Loucy (cell line): ENCODE measurements around the gene GTF3C1.

Source experiments
- H2AFZ ChIP-seq: fragments of 200-600 bp; sonication (generic); 2 replicates; pipeline ENCODE4 v1.6.0; 2016; ENCODE audit warnings: antibody characterized with exemption, mild to moderate bottlenecking, low read length, moderate library complexity
- H3F3A ChIP-seq: fragments of 200-600 bp; 2 replicates; pipeline ENCODE4 v1.6.0; 2016; ENCODE audit warnings: antibody characterized with exemption, low read depth, mild to moderate bottlenecking
- H3K27me3 ChIP-seq: fragments of 200-600 bp; sonication (generic); 2 replicates; pipeline ENCODE4 v1.6.1; 2014; ENCODE audit warnings: low read length, mild to moderate bottlenecking; ENCODE audit not compliant: insufficient read depth, poor library complexity, severe bottlenecking
- H3K36me3 ChIP-seq: fragments of 200-600 bp; sonication (generic); 2 replicates; pipeline ENCODE4 v1.6.1; 2016; ENCODE audit warnings: low read length; ENCODE audit not compliant: insufficient read depth
- H3K4me1 ChIP-seq: fragments of 200-600 bp; sonication (generic); 2 replicates; pipeline ENCODE4 v1.5.1; 2014; ENCODE audit warnings: low read length, mild to moderate bottlenecking; ENCODE audit not compliant: insufficient read depth, poor library complexity, severe bottlenecking
- H3K4me2 ChIP-seq: fragments of 200-600 bp; sonication (generic); 2 replicates; pipeline ENCODE4 v1.6.0; 2014; ENCODE audit warnings: antibody characterized with exemption, low read length, low read depth, mild to moderate bottlenecking; ENCODE audit not compliant: poor library complexity, severe bottlenecking
- H3K4me3 ChIP-seq: fragments of 200-600 bp; sonication (generic); 2 replicates; pipeline ENCODE4 v1.5.1; 2014; ENCODE audit warnings: low read length, mild to moderate bottlenecking, mixed read lengths; ENCODE audit not compliant: poor library complexity, severe bottlenecking
- H3K79me2 ChIP-seq: fragments of 200-600 bp; sonication (generic); 2 replicates; pipeline ENCODE4 v1.6.1; 2014; ENCODE audit warnings: low read length; ENCODE audit not compliant: insufficient read depth
- H3K9ac ChIP-seq: fragments of 200-600 bp; sonication (generic); 2 replicates; pipeline ENCODE4 v1.6.0; 2014; ENCODE audit warnings: mild to moderate bottlenecking, low read depth, low read length, moderate library complexity; ENCODE audit not compliant: poor library complexity, severe bottlenecking
- H3K9me2 ChIP-seq: fragments of 200-600 bp; sonication (generic); replicated peaks from 2 replicates; pipeline ENCODE4 v1.6.1; 2016; ENCODE audit warnings: low read depth, low read length, mixed read lengths
- H3K9me3 ChIP-seq: fragments of 200-600 bp; sonication (generic); 2 replicates; pipeline ENCODE4 v1.6.1; 2014; ENCODE audit warnings: mild to moderate bottlenecking, antibody characterized with exemption, low read length, low read depth; ENCODE audit not compliant: insufficient read depth
- H4K20me1 ChIP-seq: fragments of 200-600 bp; sonication (generic); 2 replicates; pipeline ENCODE4 v1.6.0; 2014; ENCODE audit warnings: antibody characterized with exemption, low read length, mild to moderate bottlenecking; ENCODE audit not compliant: insufficient read depth, poor library complexity, severe bottlenecking
- EZH2phosphoT487 ChIP-seq: fragments of 200-600 bp; IDR thresholded peaks from 2 replicates; pipeline ENCODE4 v1.6.1; 2018; ENCODE audit warnings: antibody characterized with exemption, mild to moderate bottlenecking, moderate library complexity, borderline replicate concordance
- TF ChIP-seq, protein P1 (sequence below): fragments of 200-600 bp; sonication (generic); conservative IDR thresholded peaks from 2 replicates; pipeline ENCODE4 v1.5.1; 2014; ENCODE audit warnings: mild to moderate bottlenecking, antibody characterized with exemption, low read length

Gene GTF3C1

DNA sequence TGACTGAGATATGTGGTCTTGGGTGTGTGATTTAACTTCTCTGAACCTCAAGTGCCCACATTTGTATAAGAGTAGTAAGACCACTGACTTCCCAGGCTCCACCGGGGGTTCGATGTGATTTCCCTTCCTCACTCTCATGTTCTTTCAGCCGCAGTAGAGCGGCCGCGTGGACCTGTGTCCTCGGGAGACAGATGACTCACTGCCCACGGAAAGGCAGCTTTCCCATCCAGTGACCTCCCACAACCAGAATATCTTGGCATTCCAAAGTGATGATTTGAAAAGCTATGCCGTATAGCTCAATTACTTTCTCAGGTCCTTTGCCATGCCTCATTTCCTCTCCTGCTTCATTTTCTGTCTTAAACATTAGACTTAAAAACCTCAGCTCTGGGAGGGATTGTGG lies 74.2 kb downstream of the GTF3C1 start:
- Histone ChIP-seq H3K4me2 (no peak overlapping the region), H3K27me3 (no peaks in the 10 kb centered on the region), H3K4me1 (no peaks in the 10 kb centered on the region), H3K4me3 (no peak overlapping the region), H3K9ac (no peak overlapping the region), H2AFZ (no peak overlapping the region), H3K9me3 (no peaks in the 10 kb centered on the region), H3K79me2 (no peaks in the 10 kb centered on the region), H4K20me1 (no peaks in the 10 kb centered on the region), H3F3A (no peaks in the 10 kb centered on the region), H3K9me2 (no peaks in the 10 kb centered on the region), H3K36me3 (peaks cover 77% of the 10 kb centered on the region; the same call in 1 of the 2 replicates)
- TF ChIP-seq EZH2phosphoT487 = no peak
- TF ChIP-seq, protein P1, sequence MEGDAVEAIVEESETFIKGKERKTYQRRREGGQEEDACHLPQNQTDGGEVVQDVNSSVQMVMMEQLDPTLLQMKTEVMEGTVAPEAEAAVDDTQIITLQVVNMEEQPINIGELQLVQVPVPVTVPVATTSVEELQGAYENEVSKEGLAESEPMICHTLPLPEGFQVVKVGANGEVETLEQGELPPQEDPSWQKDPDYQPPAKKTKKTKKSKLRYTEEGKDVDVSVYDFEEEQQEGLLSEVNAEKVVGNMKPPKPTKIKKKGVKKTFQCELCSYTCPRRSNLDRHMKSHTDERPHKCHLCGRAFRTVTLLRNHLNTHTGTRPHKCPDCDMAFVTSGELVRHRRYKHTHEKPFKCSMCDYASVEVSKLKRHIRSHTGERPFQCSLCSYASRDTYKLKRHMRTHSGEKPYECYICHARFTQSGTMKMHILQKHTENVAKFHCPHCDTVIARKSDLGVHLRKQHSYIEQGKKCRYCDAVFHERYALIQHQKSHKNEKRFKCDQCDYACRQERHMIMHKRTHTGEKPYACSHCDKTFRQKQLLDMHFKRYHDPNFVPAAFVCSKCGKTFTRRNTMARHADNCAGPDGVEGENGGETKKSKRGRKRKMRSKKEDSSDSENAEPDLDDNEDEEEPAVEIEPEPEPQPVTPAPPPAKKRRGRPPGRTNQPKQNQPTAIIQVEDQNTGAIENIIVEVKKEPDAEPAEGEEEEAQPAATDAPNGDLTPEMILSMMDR = no peak

DNA sequence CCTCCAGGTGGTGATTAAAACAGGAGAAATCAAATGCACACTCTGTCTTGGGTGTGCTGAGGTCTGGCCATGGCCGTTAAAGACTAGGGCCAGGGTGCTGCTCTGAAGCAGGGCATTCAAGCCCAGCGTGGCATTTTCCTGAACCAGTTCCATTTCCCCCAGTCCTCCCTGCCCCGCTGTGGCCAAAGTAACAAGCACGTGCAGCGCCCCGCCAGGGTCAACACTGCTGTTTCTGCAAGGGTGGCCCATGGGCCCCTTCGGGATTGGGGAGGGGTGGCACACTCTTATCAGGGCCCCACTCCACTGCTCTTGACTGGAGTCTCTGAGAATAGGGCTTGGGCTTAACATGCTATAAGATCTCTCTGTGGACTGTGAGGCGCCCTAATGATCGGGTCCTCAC lies 74.8 kb downstream of the GTF3C1 start:
- Histone ChIP-seq H3K4me2 (no peak overlapping the region), H2AFZ (no peak overlapping the region), H3F3A (no peaks in the 10 kb centered on the region), H3K9me2 (no peaks in the 10 kb centered on the region), H3K36me3 (peaks cover 79% of the 10 kb centered on the region; the same call in 1 of the 2 replicates), H4K20me1 (no peaks in the 10 kb centered on the region), H3K4me3 (no peak overlapping the region), H3K79me2 (no peaks in the 10 kb centered on the region), H3K9me3 (no peaks in the 10 kb centered on the region), H3K4me1 (no peaks in the 10 kb centered on the region), H3K27me3 (no peaks in the 10 kb centered on the region), H3K9ac (no peak overlapping the region)
- TF ChIP-seq, protein P1 = no peak
- TF ChIP-seq EZH2phosphoT487 = no peak

DNA sequence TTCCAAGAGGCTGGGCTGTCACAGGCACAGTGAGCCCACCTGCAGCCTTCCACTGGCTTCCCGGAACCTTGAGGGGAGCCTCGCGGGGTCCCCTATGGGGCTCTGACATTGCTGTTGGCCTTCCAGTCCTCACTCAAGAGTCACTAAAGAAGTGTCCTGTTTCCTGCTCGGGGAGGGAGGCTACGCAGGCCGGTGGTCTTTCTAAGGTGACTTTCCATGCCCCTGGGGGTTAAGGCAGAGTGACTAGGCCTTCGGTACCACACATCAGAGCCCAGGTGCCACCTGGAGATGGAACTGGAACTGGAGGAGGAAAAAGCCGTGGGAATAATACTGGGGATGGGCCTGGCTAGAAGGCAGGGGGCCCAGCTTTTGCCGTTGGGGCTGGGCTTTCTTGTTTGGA lies 75.7 kb downstream of the GTF3C1 start:
- Histone ChIP-seq H3K9ac (no peak overlapping the region), H2AFZ (no peak overlapping the region), H3K4me2 (no peak overlapping the region), H3K4me1 (no peaks in the 10 kb centered on the region), H3K36me3 (peaks cover 87% of the 10 kb centered on the region; the same call in 1 of the 2 replicates), H3K4me3 (no peak overlapping the region), H3K79me2 (no peaks in the 10 kb centered on the region), H3K9me2 (no peaks in the 10 kb centered on the region), H3K9me3 (no peaks in the 10 kb centered on the region), H3F3A (no peaks in the 10 kb centered on the region), H3K27me3 (no peaks in the 10 kb centered on the region), H4K20me1 (no peaks in the 10 kb centered on the region)
- TF ChIP-seq EZH2phosphoT487 = no peak
- TF ChIP-seq, protein P1 = no peak
